HG02678 (cell line): ENCODE measurements around the gene HMGA1.

Source experiments
- ATAC-seq: cut with Tn5 transposase; IDR thresholded peaks from one replicate; pipeline ENCODE4 v1.9.1; 2021; ENCODE audit warnings: mild to moderate bottlenecking, moderate library complexity; ENCODE audit not compliant: unreplicated experiment

Gene HMGA1

GRCh38 chr6:34236443-34237315, at the start of gene HMGA1:
Gene HMGA1 (plus strand): TSS chr6:34236873. CDS start chr6:34240781, 3,908 bp downstream.
- ATAC-seq = peak; percentile 69

DNA sequence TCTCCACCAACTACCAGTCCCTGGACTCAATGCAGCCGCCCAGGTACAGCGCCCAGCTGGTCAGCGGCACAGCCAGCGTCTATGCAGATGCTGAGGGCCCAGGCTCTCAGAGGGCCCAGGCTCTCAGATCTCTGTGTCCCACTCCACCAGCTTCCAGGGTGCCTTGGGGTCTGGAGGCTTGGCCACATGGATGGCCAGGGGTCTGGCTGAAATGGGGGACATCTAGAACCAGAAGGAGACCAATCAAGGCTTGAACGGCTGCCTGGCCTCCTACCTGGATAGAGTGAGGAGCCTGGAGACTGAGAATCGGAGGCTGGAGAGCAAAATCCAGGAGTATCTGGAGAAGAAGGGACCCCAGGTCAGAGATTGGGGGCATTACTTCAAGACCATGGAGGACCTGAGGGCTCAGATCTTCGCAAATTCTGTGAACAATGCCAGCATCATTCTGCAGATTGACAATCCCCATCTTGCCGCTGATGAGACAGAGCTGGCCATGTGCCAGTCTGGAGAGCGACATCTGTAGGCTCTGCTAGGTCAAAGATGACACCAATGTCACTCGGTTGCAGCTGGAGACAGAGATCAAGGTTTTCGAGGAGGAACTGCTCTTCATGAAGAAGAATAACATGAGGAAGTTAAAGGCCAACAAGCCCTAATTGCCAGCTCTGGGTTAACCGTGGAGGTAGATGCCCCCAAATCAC, 46.7 kb upstream of the HMGA1 start:
- ATAC-seq = no peak

GRCh38 chr6:34190504-34191122, 46.1 kb upstream of the HMGA1 start:
- no peak for ATAC-seq

DNA sequence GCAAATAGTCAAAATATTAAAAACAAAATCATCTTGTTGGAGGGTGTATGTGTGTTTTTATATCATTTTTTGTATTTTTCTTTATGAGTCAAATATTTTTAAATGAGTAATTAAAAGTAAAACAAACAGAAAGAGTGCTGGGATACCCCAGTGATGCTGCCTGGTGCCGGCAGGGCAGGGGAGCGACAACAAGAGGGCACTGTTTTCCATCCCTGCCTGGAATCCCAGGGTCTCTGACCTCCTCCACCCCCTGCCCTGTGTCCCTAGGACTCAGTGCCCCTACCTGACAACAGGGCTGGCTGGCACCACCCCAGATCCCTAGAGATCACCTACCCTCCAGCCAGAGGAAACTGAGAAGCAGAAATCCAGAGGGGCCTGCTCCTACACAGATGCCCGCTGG, 41.9 kb upstream of the HMGA1 start:
- no peak for ATAC-seq

GRCh38 chr6:34195726-34196115, 41.0 kb upstream of the HMGA1 start:
- ATAC-seq = no peak

DNA sequence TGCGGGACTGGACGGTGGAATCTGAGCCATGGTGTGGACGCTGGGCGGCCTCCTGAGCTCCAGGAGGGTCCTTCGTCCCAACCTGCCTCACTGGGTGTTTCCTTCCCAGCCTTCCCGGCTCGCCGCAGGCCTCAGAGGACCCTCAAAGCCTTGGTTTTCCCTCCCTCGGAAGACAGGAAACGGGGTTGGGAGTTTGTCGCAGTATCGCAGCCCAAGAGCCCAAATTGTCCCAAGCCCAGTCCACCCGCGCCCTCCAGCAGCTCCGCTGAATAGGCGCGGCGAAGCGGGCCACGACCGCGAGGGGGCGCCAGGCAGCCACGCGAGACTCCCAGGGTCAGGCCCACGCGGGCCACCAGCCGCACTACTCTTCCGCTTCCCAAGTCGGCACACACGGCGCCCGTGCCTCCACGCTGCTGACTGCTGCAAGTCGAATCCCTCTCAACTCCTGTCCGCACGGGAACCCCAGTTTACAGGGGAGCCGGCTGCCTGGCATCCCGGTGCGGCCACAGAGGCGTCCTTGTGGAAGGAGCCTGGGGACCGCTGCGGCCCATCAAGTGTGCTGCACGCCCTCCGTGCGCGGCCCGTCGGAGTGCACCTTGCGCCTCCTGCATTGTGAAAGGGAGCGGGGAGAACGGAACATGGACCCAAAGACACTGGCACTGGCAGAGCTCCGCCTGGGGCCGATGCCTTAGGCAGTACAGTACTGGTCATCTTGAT, 40.4 kb upstream of the HMGA1 start:
- ATAC-seq = peak; percentile 76

- ATAC-seq = no peak
Measured at GRCh38 chr6:34196833-34197195, 39.9 kb upstream of the HMGA1 start.

GRCh38 chr6:34200340-34200971, 36.2 kb upstream of the HMGA1 start:
- no peak for ATAC-seq

DNA sequence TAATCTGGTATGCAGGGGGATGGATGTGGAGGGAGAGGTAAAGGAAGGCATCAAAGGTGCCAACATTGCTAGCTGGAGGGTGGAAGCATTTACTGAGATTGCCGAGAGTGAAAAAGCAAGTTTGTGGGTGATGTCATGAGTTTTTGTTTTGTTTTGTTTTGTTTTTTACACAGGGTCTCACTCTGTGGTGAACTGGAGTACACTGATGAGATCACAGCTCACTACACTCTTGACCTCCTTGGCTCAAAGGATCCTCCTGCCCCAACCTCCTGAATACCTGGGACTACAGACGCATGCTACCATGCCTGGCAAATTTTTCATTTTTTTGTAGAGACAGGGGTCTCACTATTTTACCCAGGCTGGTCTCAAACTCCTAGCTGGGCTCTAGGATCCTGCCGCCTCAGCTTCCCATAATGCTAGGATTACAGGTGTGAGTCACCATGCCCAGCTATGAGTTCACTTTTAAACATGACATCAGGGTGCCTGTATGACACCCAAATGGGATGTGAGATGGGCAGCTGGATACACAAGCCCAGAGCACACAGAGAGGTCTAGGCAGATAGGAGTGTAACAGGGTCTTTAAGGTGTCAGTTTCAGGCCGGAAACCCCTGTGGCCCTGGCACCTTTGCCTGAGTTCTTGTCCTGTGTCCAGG, 35.1 kb upstream of the HMGA1 start:
- ATAC-seq = no peak

- no peak for ATAC-seq
Measured at GRCh38 chr6:34202329-34203201, 34.1 kb upstream of the HMGA1 start.

DNA sequence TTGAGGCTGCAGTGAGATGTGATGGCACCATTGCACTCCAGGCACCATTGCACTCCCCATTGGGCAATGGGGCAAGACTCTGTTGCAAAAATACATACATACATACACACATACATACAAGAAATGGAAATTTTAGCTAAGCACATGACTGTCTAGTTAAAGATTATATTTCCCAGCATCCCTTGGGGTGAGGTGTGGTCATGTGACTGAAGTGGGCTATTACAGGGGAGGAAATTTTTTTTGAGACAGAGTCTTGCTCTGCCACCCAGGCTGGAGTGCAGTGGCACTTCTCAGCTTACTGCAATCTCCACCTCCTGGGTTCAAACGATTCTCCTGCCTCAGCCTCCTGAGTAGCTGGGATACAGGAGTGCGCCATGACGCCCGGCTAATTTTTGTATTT, 32.0 kb upstream of the HMGA1 start:
- no peak for ATAC-seq

GRCh38 chr6:34205466-34205865, 31.2 kb upstream of the HMGA1 start:
- no peak for ATAC-seq

GRCh38 chr6:34205916-34206315, 30.8 kb upstream of the HMGA1 start:
- no peak for ATAC-seq

- no peak for ATAC-seq
Measured at GRCh38 chr6:34206726-34207125, 29.9 kb upstream of the HMGA1 start.

- no peak for ATAC-seq
Measured at GRCh38 chr6:34207695-34208443, 28.8 kb upstream of the HMGA1 start.

GRCh38 chr6:34213772-34214171, 22.9 kb upstream of the HMGA1 start:
- no peak for ATAC-seq

DNA sequence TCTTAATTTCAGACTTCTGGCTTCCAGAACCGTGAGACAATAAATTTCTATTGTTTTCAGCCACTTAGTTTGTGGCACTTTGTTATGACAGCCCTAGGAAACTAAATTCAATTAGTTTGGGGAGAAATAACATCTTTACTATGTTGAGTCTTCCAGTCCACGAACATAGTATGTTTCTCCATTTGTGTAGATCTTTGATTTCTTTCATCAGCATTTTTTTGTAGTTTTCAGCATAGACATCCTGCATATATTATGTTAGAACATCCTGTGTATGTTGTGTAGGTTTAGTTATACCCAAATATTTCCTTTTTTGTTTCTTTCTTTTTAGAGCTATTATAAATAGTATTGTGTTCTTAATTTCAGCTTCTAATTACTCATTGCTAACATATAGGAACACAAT, 18.0 kb upstream of the HMGA1 start:
- no peak for ATAC-seq

- ATAC-seq = no peak
Measured at GRCh38 chr6:34223381-34223955, 13.2 kb upstream of the HMGA1 start.
